SU-DHL-6 (cell line): Measurements from ENCODE around the gene FAM187B.

ENCODE experiments used
- EZH2phosphoT487 ChIP-seq: fragments of 200-600 bp; sonication (generic), shearing (Covaris generic); conservative IDR thresholded peaks from 2 replicates; pipeline ENCODE4 v1.6.1; 2018; ENCODE audit warnings: mild to moderate bottlenecking, antibody characterized with exemption, low read length, moderate library complexity, mixed read lengths
- TF ChIP-seq, protein P1 (sequence below): fragments of 200-600 bp; sonication (generic); IDR thresholded peaks from one replicate; pipeline ENCODE4 v1.5.1; 2017; ENCODE audit warnings: antibody characterized with exemption, mild to moderate bottlenecking, low read length, moderate library complexity; ENCODE audit not compliant: insufficient read depth, poor library complexity, severe bottlenecking

GRCh38 chr19:35205733-35206323 lies 22.7 kb downstream of the FAM187B start:
- TF ChIP-seq, protein P1, sequence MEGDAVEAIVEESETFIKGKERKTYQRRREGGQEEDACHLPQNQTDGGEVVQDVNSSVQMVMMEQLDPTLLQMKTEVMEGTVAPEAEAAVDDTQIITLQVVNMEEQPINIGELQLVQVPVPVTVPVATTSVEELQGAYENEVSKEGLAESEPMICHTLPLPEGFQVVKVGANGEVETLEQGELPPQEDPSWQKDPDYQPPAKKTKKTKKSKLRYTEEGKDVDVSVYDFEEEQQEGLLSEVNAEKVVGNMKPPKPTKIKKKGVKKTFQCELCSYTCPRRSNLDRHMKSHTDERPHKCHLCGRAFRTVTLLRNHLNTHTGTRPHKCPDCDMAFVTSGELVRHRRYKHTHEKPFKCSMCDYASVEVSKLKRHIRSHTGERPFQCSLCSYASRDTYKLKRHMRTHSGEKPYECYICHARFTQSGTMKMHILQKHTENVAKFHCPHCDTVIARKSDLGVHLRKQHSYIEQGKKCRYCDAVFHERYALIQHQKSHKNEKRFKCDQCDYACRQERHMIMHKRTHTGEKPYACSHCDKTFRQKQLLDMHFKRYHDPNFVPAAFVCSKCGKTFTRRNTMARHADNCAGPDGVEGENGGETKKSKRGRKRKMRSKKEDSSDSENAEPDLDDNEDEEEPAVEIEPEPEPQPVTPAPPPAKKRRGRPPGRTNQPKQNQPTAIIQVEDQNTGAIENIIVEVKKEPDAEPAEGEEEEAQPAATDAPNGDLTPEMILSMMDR, result no peak
- TF ChIP-seq EZH2phosphoT487, result no peak
